Measurements from ENCODE around the gene XNDC1N. TPM values are rescaled to one million over a fixed set of nuclear protein-coding genes. Genes with fewer than 3 reads are reported as not detected.

Gene XNDC1N
- total and polyA plus RNA-seq, 2 experiments from 2014 or later = 11.0 to 13.0 TPM

- TF ChIP-seq REST (IDR thresholded peaks at IDR 0.05; ENCODE audit: unreplicated experiment) (no peak), ETS1 (IDR thresholded peaks at IDR 0.05) (no peak), CREB1 (CRISPR knock-in tag; IDR thresholded peaks at IDR 0.05; ENCODE audit: low read depth) (no peak), EZH2 (IDR thresholded peaks at IDR 0.05; ENCODE audit: low read depth, unreplicated experiment) (no peak), ZNF114 (CRISPR knock-in tag; IDR thresholded peaks at IDR 0.05) (no peak)
Measured at GRCh38 chr11:71976551-71976950, 48.2 kb upstream of the XNDC1N start (continued).

- H3K27me3 ChIP-seq (ENCODE audit: insufficient read depth) = no peaks in the 10 kb centered on the region
- peaks cover 4% of the 10 kb centered on the region; the same call in 1 of the 2 replicates for H3K36me3 ChIP-seq (ENCODE audit: insufficient read depth)
- no peaks in the 10 kb centered on the region for H3K4me1 Mint-ChIP-seq
- TF ChIP-seq JUNB (IDR thresholded peaks at IDR 0.05; ENCODE audit: unreplicated experiment) (no peak), ZNF331 (CRISPR knock-in tag; IDR thresholded peaks at IDR 0.05; ENCODE audit: low read depth) (no peak), POLR2AphosphoS5 (IDR thresholded peaks at IDR 0.05; ENCODE audit: low read depth) (no peak), ZNF114 (CRISPR knock-in tag; IDR thresholded peaks at IDR 0.05) (no peak)
- no peak overlapping the region for H3K27ac ChIP-seq (ENCODE audit: low read depth)
- no peak overlapping the region for H2AFZ ChIP-seq
- H4K20me1 ChIP-seq (replicated peaks; ENCODE audit: insufficient read depth) = peaks cover 29% of the 10 kb centered on the region
- H3F3A ChIP-seq (replicated peaks; ENCODE audit: low read depth) = no peaks in the 10 kb centered on the region
- H3K27ac Mint-ChIP-seq = no peak overlapping the region
- H3K4me1 ChIP-seq (ENCODE audit: insufficient read depth) = no peaks in the 10 kb centered on the region
- DNase-seq (ENCODE audit: low spot score) = no peak
- H3K4me2 ChIP-seq = no peak overlapping the region
- H3K4me3 ChIP-seq = no peak overlapping the region
- ATAC-seq = no peak
- H3K27me3 Mint-ChIP-seq (ENCODE audit: insufficient read depth, low read depth, poor library complexity) = peaks cover 2% of the 10 kb centered on the region
- no peaks in the 10 kb centered on the region for H3K9me3 Mint-ChIP-seq
- no peaks in the 10 kb centered on the region; the same call in 1 of the 2 replicates for H3K79me2 ChIP-seq (replicated peaks; ENCODE audit: insufficient read depth)
- no peak overlapping the region for H3K4me3 Mint-ChIP-seq
- H3K9me2 ChIP-seq (ENCODE audit: insufficient read depth) = no peaks in the 10 kb centered on the region
- H3K36me3 Mint-ChIP-seq (ENCODE audit: low read depth) = peaks cover 12% of the 10 kb centered on the region; the same call in 2 of the 3 replicates
Measured at GRCh38 chr11:71971680-71972079, 43.3 kb upstream of the XNDC1N start.

- H3K36me3 ChIP-seq (ENCODE audit: insufficient read depth) = peaks cover 11% of the 10 kb centered on the region; the same call in 1 of the 2 replicates
- H3K79me2 ChIP-seq (replicated peaks; ENCODE audit: insufficient read depth) = peaks cover 11% of the 10 kb centered on the region
- TF ChIP-seq ZNF114 (CRISPR knock-in tag; IDR thresholded peaks at IDR 0.05) (no peak), JUNB (IDR thresholded peaks at IDR 0.05; ENCODE audit: unreplicated experiment) (no peak), NANOG (IDR thresholded peaks at IDR 0.05; ENCODE audit: borderline replicate concordance) (no peak), POLR2AphosphoS5 (IDR thresholded peaks at IDR 0.05; ENCODE audit: low read depth) (no peak), ZNF462 (CRISPR knock-in tag; IDR thresholded peaks at IDR 0.05) (no peak)
Measured at GRCh38 chr11:71964641-71965040, 36.2 kb upstream of the XNDC1N start.

More at GRCh38 chr11:71964641-71965040, 36.2 kb upstream of the XNDC1N start:
- no peak for ATAC-seq
- Mint-ChIP-seq H3K27me3 (ENCODE audit: insufficient read depth, low read depth, poor library complexity) (no peaks in the 10 kb centered on the region), H3K27ac (no peak overlapping the region), H3K4me3 (no peak overlapping the region), H3K36me3 (ENCODE audit: low read depth) (peaks cover 32% of the 10 kb centered on the region), H3K9me3 (no peaks in the 10 kb centered on the region), H3K4me1 (no peaks in the 10 kb centered on the region)
- Histone ChIP-seq H3K4me3 (no peak overlapping the region), H3K27ac (ENCODE audit: low read depth) (no peak overlapping the region), H4K20me1 (replicated peaks; ENCODE audit: insufficient read depth) (peaks cover 9% of the 10 kb centered on the region), H2AFZ (no peak overlapping the region), H3K27me3 (ENCODE audit: insufficient read depth) (no peaks in the 10 kb centered on the region), H3F3A (replicated peaks; ENCODE audit: low read depth) (no peaks in the 10 kb centered on the region), H3K9me2 (ENCODE audit: insufficient read depth) (no peaks in the 10 kb centered on the region), H3K4me1 (ENCODE audit: insufficient read depth) (no peaks in the 10 kb centered on the region), H3K4me2 (no peak overlapping the region)
- no peak for DNase-seq (ENCODE audit: low spot score)

Data from GM23338 (cell line).